Stimulated activated naive CD8-positive, alpha-beta T cell treated with anti-CD3 and anti-CD28 coated beads, Interleukin-15, Interleukin-2, amounts not matched to agents 100 ng/mL and 50 ng/mL, for 24 hours (primary cell): ENCODE measurements around the gene ZRANB1.

Source experiments
- H3K27ac Mint-ChIP-seq: one replicate; pipeline ENCODE4 v1.8.0; 2021; ENCODE audit warnings: mild to moderate bottlenecking, mixed read lengths
- H3K27me3 Mint-ChIP-seq: one replicate; pipeline ENCODE4 v1.8.0; 2021; ENCODE audit warnings: mixed read lengths
- H3K36me3 Mint-ChIP-seq: one replicate; pipeline ENCODE4 v1.8.0; 2021; ENCODE audit warnings: low read depth, mixed read lengths
- H3K4me1 Mint-ChIP-seq: one replicate; pipeline ENCODE4 v1.8.0; 2021; ENCODE audit warnings: low read depth, mixed read lengths
- H3K4me3 Mint-ChIP-seq: one replicate; pipeline ENCODE4 v1.8.0; 2021; ENCODE audit warnings: mild to moderate bottlenecking, mixed read lengths
- H3K9me3 Mint-ChIP-seq: one replicate; pipeline ENCODE4 v1.8.0; 2021; ENCODE audit warnings: mixed read lengths

The ZRANB1 gene

GRCh38 chr10:124943301-124944092 is 1.6 kb downstream of the ZRANB1 start:
- H3K4me3 Mint-ChIP-seq, result no peak overlapping the region
- no peak overlapping the region for H3K27ac Mint-ChIP-seq
- H3K27me3 Mint-ChIP-seq, result no peaks in the 10 kb centered on the region
- peaks cover 54% of the 10 kb centered on the region for H3K4me1 Mint-ChIP-seq
- H3K9me3 Mint-ChIP-seq, result no peaks in the 10 kb centered on the region
- H3K36me3 Mint-ChIP-seq, result peaks cover 35% of the 10 kb centered on the region

GRCh38 chr10:124944982-124945381 is 3.1 kb downstream of the ZRANB1 start:
- H3K36me3 Mint-ChIP-seq, result peaks cover 48% of the 10 kb centered on the region
- peaks cover 55% of the 10 kb centered on the region for H3K4me1 Mint-ChIP-seq
- H3K4me3 Mint-ChIP-seq, result no peak overlapping the region
- H3K9me3 Mint-ChIP-seq, result no peaks in the 10 kb centered on the region
- H3K27ac Mint-ChIP-seq, result no peak overlapping the region
- H3K27me3 Mint-ChIP-seq, result no peaks in the 10 kb centered on the region

- Mint-ChIP-seq H3K9me3 (no peaks in the 10 kb centered on the region), H3K27ac (no peak overlapping the region), H3K27me3 (no peaks in the 10 kb centered on the region), H3K4me1 (peaks cover 52% of the 10 kb centered on the region), H3K4me3 (no peak overlapping the region), H3K36me3 (peaks cover 46% of the 10 kb centered on the region)
Measured at GRCh38 chr10:124946945-124947344, 5.0 kb downstream of the ZRANB1 start.

- Mint-ChIP-seq H3K36me3 (peaks cover 40% of the 10 kb centered on the region), H3K27me3 (no peaks in the 10 kb centered on the region), H3K9me3 (no peaks in the 10 kb centered on the region), H3K4me3 (no peak overlapping the region), H3K27ac (no peak overlapping the region), H3K4me1 (peaks cover 37% of the 10 kb centered on the region)
Measured at GRCh38 chr10:124949543-124949942, 7.6 kb downstream of the ZRANB1 start.

GRCh38 chr10:124952123-124952522 is 10.2 kb downstream of the ZRANB1 start:
- Mint-ChIP-seq H3K36me3 (peaks cover 30% of the 10 kb centered on the region), H3K27ac (no peak overlapping the region), H3K4me1 (peaks cover 35% of the 10 kb centered on the region), H3K27me3 (no peaks in the 10 kb centered on the region), H3K4me3 (no peak overlapping the region), H3K9me3 (no peaks in the 10 kb centered on the region)

GRCh38 chr10:124953421-124953820 is 11.5 kb downstream of the ZRANB1 start:
- Mint-ChIP-seq H3K27ac (no peak overlapping the region), H3K9me3 (no peaks in the 10 kb centered on the region), H3K4me3 (no peak overlapping the region), H3K4me1 (peaks cover 41% of the 10 kb centered on the region), H3K27me3 (no peaks in the 10 kb centered on the region), H3K36me3 (peaks cover 20% of the 10 kb centered on the region)

GRCh38 chr10:124955243-124955642 is 13.3 kb downstream of the ZRANB1 start:
- no peak overlapping the region for H3K4me3 Mint-ChIP-seq
- peaks cover 7% of the 10 kb centered on the region for H3K36me3 Mint-ChIP-seq
- peaks cover 54% of the 10 kb centered on the region for H3K4me1 Mint-ChIP-seq
- H3K27ac Mint-ChIP-seq, result no peak overlapping the region
- H3K27me3 Mint-ChIP-seq, result no peaks in the 10 kb centered on the region
- H3K9me3 Mint-ChIP-seq, result no peaks in the 10 kb centered on the region

GRCh38 chr10:124955868-124956267 is 13.9 kb downstream of the ZRANB1 start:
- Mint-ChIP-seq H3K4me3 (no peak overlapping the region), H3K27ac (no peak overlapping the region), H3K36me3 (peaks cover 7% of the 10 kb centered on the region), H3K9me3 (no peaks in the 10 kb centered on the region), H3K27me3 (no peaks in the 10 kb centered on the region), H3K4me1 (peaks cover 60% of the 10 kb centered on the region)

GRCh38 chr10:124956764-124957163 is 14.8 kb downstream of the ZRANB1 start:
- Mint-ChIP-seq H3K9me3 (no peaks in the 10 kb centered on the region), H3K27ac (no peak overlapping the region), H3K36me3 (peaks cover 7% of the 10 kb centered on the region), H3K4me1 (peaks cover 69% of the 10 kb centered on the region), H3K4me3 (no peak overlapping the region), H3K27me3 (no peaks in the 10 kb centered on the region)

- Mint-ChIP-seq H3K9me3 (no peaks in the 10 kb centered on the region), H3K4me1 (peaks cover 71% of the 10 kb centered on the region), H3K36me3 (peaks cover 7% of the 10 kb centered on the region), H3K4me3 (no peak overlapping the region), H3K27ac (no peak overlapping the region), H3K27me3 (no peaks in the 10 kb centered on the region)
Measured at GRCh38 chr10:124957404-124957947, 15.6 kb downstream of the ZRANB1 start.

GRCh38 chr10:124959564-124959963 is 17.6 kb downstream of the ZRANB1 start:
- Mint-ChIP-seq H3K36me3 (peaks cover 4% of the 10 kb centered on the region), H3K27ac (peak overlapping the region; percentile 13), H3K4me1 (peaks cover 67% of the 10 kb centered on the region)

GRCh38 chr10:124961248-124961570 is 19.3 kb downstream of the ZRANB1 start:
- Mint-ChIP-seq H3K4me1 (peaks cover 59% of the 10 kb centered on the region), H3K36me3 (peaks cover 9% of the 10 kb centered on the region), H3K27ac (no peak overlapping the region), H3K27me3 (no peaks in the 10 kb centered on the region), H3K4me3 (no peak overlapping the region), H3K9me3 (no peaks in the 10 kb centered on the region)

More at GRCh38 chr10:124959564-124959963, 17.6 kb downstream of the ZRANB1 start:
- Mint-ChIP-seq H3K4me3 (no peak overlapping the region), H3K27me3 (no peaks in the 10 kb centered on the region), H3K9me3 (no peaks in the 10 kb centered on the region)

- no peak overlapping the region for H3K27ac Mint-ChIP-seq
- H3K36me3 Mint-ChIP-seq, result peaks cover 21% of the 10 kb centered on the region
- H3K9me3 Mint-ChIP-seq, result no peaks in the 10 kb centered on the region
- peaks cover 53% of the 10 kb centered on the region for H3K4me1 Mint-ChIP-seq
- no peaks in the 10 kb centered on the region for H3K27me3 Mint-ChIP-seq
- no peak overlapping the region for H3K4me3 Mint-ChIP-seq
Measured at GRCh38 chr10:124962421-124962820, 20.5 kb downstream of the ZRANB1 start.

- H3K9me3 Mint-ChIP-seq, result no peaks in the 10 kb centered on the region
- H3K4me3 Mint-ChIP-seq, result no peak overlapping the region
- H3K27me3 Mint-ChIP-seq, result no peaks in the 10 kb centered on the region
- H3K36me3 Mint-ChIP-seq, result peaks cover 36% of the 10 kb centered on the region
- no peak overlapping the region for H3K27ac Mint-ChIP-seq
- peaks cover 39% of the 10 kb centered on the region for H3K4me1 Mint-ChIP-seq
Measured at GRCh38 chr10:124963866-124964720, 22.2 kb downstream of the ZRANB1 start.

GRCh38 chr10:124966008-124966407 is 24.1 kb downstream of the ZRANB1 start:
- Mint-ChIP-seq H3K4me3 (no peak overlapping the region), H3K27me3 (no peaks in the 10 kb centered on the region), H3K4me1 (peaks cover 31% of the 10 kb centered on the region), H3K9me3 (no peaks in the 10 kb centered on the region), H3K36me3 (peaks cover 43% of the 10 kb centered on the region), H3K27ac (no peak overlapping the region)
